RPMI8226 (cell line): ENCODE data around the gene FAM53A.
"Not testable (repeated sequence)": the region's sequence is repeated elsewhere in the genome, so short reads cannot be mapped to it uniquely, and the experiment has no call there.

Experiments used
- DNase-seq: peaks from one replicate; pipeline ENCODE4 v3.0.0-alpha.2; 2015

Gene FAM53A

GRCh38 chr4:1716065-1716945 lies 32.2 kb upstream of the FAM53A start:
- no peak for DNase-seq

DNA sequence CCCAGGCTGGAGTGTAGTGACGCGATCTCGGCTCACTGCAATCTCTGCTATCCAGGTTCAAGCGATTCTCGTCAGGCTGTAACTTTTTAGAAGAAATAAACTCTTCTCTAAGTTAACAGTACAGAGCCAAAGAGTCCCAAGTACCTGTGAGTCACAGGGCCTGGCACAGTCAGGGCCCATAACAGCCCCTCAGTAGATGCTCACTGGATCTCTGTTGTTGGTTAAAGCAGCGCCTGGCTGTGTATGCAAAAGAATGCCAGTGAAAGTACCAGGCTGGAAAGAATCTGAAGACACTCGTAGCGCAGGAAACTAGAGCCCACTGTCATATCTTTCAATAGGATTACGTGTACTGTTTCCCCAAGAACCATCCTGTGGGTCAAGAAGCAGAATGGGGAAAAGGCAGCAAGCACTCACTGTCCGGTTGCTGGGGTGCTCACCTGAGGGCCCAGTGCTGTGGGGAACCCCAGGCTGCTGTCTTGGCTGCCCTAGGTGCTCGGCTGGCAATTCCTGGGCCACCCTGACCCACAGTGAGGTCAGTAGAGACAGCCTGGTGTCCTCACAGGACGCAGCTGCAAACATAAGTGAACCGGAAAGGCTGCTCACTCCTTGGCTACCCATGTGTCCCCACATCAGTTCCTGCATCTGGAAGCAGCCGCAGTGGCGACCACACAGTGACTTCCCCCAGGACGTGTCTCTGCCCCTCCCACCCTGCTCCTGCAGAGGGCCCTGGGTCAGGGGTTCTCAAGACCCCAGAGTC lies 31.1 kb upstream of the FAM53A start:
- no peak for DNase-seq

GRCh38 chr4:1714303-1715001 lies 30.3 kb upstream of the FAM53A start:
- no peak for DNase-seq

DNA sequence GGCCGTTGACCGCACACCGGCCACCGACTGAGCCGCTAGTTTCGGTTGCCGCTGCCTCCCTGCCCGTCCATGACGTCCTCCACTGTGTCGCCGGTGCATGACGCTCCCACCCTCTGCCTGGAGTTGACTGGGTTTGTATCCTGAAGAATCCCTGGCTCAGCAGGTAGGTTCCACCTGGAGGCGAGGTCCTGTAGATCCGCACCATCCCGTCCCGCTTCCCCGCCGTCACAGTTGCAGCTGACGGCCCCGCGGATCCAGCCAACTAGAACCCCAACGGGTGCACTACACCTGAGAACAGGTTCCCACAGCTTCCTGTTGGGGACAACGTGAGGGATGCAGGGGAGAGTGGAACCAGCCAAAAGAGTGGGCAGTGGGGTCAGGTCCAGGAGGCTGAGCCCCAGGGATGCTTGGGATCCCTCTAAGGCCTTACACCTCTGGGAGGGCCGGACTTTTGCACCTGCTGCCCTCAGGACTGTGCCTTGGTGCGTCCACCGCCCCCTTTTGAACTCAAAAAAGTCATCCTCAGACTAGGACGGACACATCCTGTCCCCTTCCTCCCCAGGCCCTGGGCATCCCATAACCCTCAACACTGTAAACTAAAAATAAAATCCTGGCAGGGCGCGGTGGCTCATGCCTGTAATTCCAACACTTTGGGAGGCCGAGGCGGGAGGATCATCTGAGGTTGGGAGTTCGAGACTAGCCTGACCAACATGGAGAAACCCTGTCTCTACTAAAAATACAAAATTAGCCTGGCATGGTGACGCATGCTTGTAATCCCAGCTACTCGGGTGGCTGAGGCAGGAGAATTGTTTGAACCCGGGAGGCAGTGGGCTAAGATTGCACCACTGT lies 29.1 kb upstream of the FAM53A start:
- DNase-seq, result peak; percentile 48

GRCh38 chr4:1712216-1713002 lies 28.3 kb upstream of the FAM53A start, which contains the start of gene SLBP:
Gene SLBP, minus strand, starts transcription at chr4:1712319. Its CDS starts 131 bp downstream, at chr4:1712188.
- peak; percentile 95 for DNase-seq

GRCh38 chr4:1711571-1712215 lies 27.6 kb upstream of the FAM53A start:
- peak; percentile 34 for DNase-seq

- DNase-seq, result no peak
Measured at GRCh38 chr4:1711055-1711570, 27.0 kb upstream of the FAM53A start.

- DNase-seq, result no peak
Measured at GRCh38 chr4:1708581-1708980, 24.5 kb upstream of the FAM53A start.

DNA sequence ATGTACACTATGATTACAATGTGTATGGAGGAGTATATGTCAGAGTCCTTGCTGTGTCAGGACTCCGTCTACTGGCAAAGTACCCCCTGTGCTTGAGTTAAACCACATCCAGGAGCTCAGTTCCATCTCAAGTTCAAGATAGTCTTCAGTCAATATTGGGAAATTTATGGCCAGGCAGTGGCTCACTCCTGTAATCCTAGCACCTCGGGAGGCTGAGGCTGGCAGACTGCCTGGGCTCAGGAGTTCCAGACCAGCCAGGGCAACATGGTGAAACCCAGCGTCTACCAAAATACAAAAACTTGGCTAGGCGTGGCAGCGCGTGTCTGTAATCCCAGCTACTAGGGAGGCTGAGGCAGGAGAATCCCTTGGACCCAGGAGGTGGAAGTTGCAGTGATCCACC lies 22.2 kb upstream of the FAM53A start:
- no peak for DNase-seq

GRCh38 chr4:1705732-1706131 lies 21.6 kb upstream of the FAM53A start:
- no peak for DNase-seq

- DNase-seq, result no peak
Measured at GRCh38 chr4:1703867-1704266, 19.8 kb upstream of the FAM53A start.

- DNase-seq, result not testable (repeated sequence)
Measured at GRCh38 chr4:1701671-1702070, 17.6 kb upstream of the FAM53A start.

- no peak for DNase-seq
Measured at GRCh38 chr4:1695913-1696312, 11.8 kb upstream of the FAM53A start.

- DNase-seq, result peak; percentile 75
Measured at GRCh38 chr4:1693131-1693896, 9.2 kb upstream of the FAM53A start.

GRCh38 chr4:1691737-1692373 lies 7.7 kb upstream of the FAM53A start:
- DNase-seq, result no peak

- DNase-seq, result no peak
Measured at GRCh38 chr4:1690698-1691097, 6.6 kb upstream of the FAM53A start.

DNA sequence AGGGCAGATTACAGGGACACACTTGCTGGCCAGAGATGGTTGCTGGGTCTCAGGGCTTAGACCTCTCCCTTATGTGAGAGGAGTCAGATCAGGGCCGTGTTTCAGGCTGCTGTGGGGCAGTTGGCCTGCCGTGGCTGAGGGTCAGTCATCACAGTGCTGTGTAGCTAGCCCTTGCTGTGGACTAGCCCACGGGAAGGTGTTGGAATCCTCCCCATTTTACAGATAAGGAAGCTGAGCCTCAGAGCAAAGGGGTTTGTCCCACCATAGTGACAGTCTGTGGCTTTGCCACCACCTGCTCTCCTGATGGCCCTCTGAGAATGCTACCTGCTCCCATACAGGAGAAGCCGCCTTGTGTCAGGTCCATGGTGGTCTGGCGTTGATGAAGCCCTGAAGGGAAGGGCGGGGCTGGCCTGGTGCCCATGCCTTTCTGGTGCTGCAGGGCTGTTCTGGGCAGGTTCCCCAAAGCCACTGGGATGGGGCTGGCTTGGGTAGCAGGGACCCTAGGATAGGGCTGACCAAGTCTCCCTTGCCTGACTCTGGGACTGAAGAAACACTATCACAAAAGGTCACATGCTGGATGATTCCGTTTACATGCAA lies 2.4 kb upstream of the FAM53A start:
- no peak for DNase-seq

DNA sequence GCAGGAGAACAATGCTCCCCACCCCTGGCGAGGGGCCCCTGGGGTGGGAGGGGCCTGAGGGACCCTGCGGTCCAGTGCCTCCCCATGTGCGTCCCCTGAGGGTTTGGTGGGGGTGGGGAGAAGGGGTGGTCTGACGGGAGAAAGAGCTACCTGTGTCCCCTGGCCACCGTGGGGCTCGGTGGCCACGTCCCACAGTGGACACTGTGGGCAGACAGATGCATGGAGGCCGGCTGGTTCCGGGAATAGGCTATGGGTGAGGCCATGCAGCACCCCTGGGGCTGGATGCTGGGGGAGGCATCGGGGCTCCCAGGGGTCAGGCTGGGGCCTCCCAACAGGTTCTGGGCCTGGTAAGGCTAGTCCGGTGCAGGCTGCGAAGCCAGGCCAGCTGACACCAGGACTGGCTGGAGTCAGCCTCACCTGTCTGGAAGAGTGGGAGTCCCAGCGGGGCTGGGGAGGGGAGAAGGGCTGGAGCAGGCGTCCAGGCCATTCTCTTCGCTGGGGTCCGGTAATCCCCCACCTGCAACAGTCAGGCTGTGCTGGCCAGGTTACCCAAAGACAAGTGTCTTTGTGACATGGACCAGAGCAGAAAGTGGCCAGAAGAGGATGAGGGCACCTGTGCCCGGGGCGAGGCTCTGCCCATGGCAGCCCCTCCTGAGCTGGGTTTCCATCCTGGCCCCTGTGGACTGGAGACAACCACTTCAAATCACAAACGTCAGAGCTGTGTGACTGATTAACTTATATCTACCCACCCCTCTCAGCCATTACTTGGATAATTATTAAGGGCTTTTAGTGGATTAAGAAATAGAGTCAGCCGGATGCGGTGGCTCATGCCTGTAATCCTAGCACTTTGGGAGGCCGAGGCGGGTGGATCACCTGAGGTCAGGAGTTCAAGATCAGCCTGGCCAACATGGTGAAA lies 1.4 kb upstream of the FAM53A start:
- no peak for DNase-seq
